Astrocyte (in vitro differentiated cells and primary cell): ENCODE data around the gene TRAPPC12. TPM values are rescaled to one million over a fixed set of nuclear protein-coding genes. Genes with fewer than 3 reads are reported as not detected.
"Not testable (repeated sequence)": the region's sequence is repeated elsewhere in the genome, so short reads cannot be mapped to it uniquely, and the experiment has no call there.

Source experiments
- DNase-seq: peaks from one replicate; pipeline ENCODE4 v3.0.0-alpha.2; 2010; ENCODE audit warnings: low read depth
- FAIRE-seq: peaks from 2 replicates; lab custom pipeline; 2011; peaks lifted over from hg19 to GRCh38; lab: Jason Lieb, UNC
- H2AFZ ChIP-seq: 2 replicates; pipeline ENCODE4 v1.6.0; 2012; ENCODE audit warnings: low read depth, low read length, inconsistent platforms
- H3K27ac ChIP-seq: 2 replicates; pipeline ENCODE4 v1.5.1; 2011; ENCODE audit warnings: low read depth, low read length, inconsistent platforms
- H3K27me3 ChIP-seq: 2 replicates; pipeline ENCODE4 v1.6.0; 2011; ENCODE audit warnings: low read length, inconsistent platforms; ENCODE audit not compliant: insufficient read depth
- H3K36me3 ChIP-seq: 2 replicates; pipeline ENCODE4 v1.5.1; 2011; ENCODE audit warnings: low read length, inconsistent platforms; ENCODE audit not compliant: insufficient read depth
- H3K4me1 ChIP-seq: 2 replicates; pipeline ENCODE4 v1.5.1; 2011; ENCODE audit warnings: low read length, inconsistent platforms; ENCODE audit not compliant: insufficient read depth
- H3K4me2 ChIP-seq: 2 replicates; pipeline ENCODE4 v1.6.0; 2012; ENCODE audit warnings: low read length, inconsistent platforms
- H3K4me3 ChIP-seq: 2 replicates; pipeline ENCODE4 v1.5.1; 2011; ENCODE audit warnings: low read depth, mild to moderate bottlenecking, low read length, inconsistent platforms; ENCODE audit not compliant: insufficient read depth
- H3K79me2 ChIP-seq: 2 replicates; pipeline ENCODE4 v1.6.0; 2012; ENCODE audit warnings: mild to moderate bottlenecking, low read length, inconsistent platforms; ENCODE audit not compliant: insufficient read depth
- H3K9ac ChIP-seq: 2 replicates; pipeline ENCODE4 v1.6.0; 2012; ENCODE audit warnings: mild to moderate bottlenecking, low read length, inconsistent platforms
- H3K9me3 ChIP-seq: 2 replicates; pipeline ENCODE4 v1.5.1; 2012; ENCODE audit warnings: low read depth, mild to moderate bottlenecking, low read length, inconsistent platforms; ENCODE audit not compliant: insufficient read depth
- H4K20me1 ChIP-seq: 2 replicates; pipeline ENCODE4 v1.6.0; 2012; ENCODE audit warnings: low read length, inconsistent platforms; ENCODE audit not compliant: insufficient read depth
- H3K27ac Mint-ChIP-seq: one replicate; pipeline ENCODE4 v1.8.0; 2021; ENCODE audit warnings: mild to moderate bottlenecking, mixed read lengths; ENCODE audit not compliant: unreplicated experiment
- H3K27me3 Mint-ChIP-seq: one replicate; pipeline ENCODE4 v1.8.0; 2021; ENCODE audit warnings: low read depth, mixed read lengths; ENCODE audit not compliant: unreplicated experiment
- H3K36me3 Mint-ChIP-seq: one replicate; pipeline ENCODE4 v1.8.0; 2021; ENCODE audit warnings: low read depth, mixed read lengths; ENCODE audit not compliant: unreplicated experiment
- H3K4me1 Mint-ChIP-seq: one replicate; pipeline ENCODE4 v1.8.0; 2021; ENCODE audit warnings: low read depth, mixed read lengths; ENCODE audit not compliant: unreplicated experiment
- H3K4me3 Mint-ChIP-seq: one replicate; pipeline ENCODE4 v1.8.0; 2021; ENCODE audit warnings: mild to moderate bottlenecking, moderate library complexity, mixed read lengths; ENCODE audit not compliant: unreplicated experiment
- H3K9me3 Mint-ChIP-seq: one replicate; pipeline ENCODE4 v1.8.0; 2021; ENCODE audit warnings: mild to moderate bottlenecking, mixed read lengths; ENCODE audit not compliant: unreplicated experiment
- CTCF ChIP-seq: IDR thresholded peaks from 2 replicates; pipeline ENCODE4 v1.5.1; 2011; ENCODE audit warnings: low read depth, mild to moderate bottlenecking, inconsistent platforms, low read length, moderate library complexity; ENCODE audit not compliant: insufficient read depth
- EZH2 ChIP-seq: IDR thresholded peaks from 2 replicates; pipeline ENCODE4 v1.6.1; 2012; ENCODE audit warnings: mild to moderate bottlenecking, low read length, inconsistent platforms; ENCODE audit not compliant: insufficient read depth
- total RNA-seq: library from RNA; stranded (reverse); gene quantifications from 2 replicates; pipeline ENCODE4 v1.2.1, GENCODE V29; 2021

TRAPPC12 gene
- total RNA-seq, 1 donor from 2014 or later: 62.1 TPM

GRCh38 chr2:3446381-3446780 is 66.9 kb downstream of the TRAPPC12 start:
- H3K27me3 Mint-ChIP-seq: no peaks in the 10 kb centered on the region
- Histone ChIP-seq H3K4me3 (no peak overlapping the region), H3K79me2 (no peaks in the 10 kb centered on the region), H3K27me3 (no peaks in the 10 kb centered on the region), H3K36me3 (peaks cover 42% of the 10 kb centered on the region), H4K20me1 (peaks cover 9% of the 10 kb centered on the region), H2AFZ (no peak overlapping the region), H3K9me3 (peaks cover 5% of the 10 kb centered on the region), H3K4me1 (no peaks in the 10 kb centered on the region), H3K9ac (no peak overlapping the region), H3K4me2 (no peak overlapping the region), H3K27ac (no peak overlapping the region)
- no peak overlapping the region for H3K27ac Mint-ChIP-seq
- no peak for DNase-seq
- FAIRE-seq: no peak
- no peak for TF ChIP-seq EZH2
- TF ChIP-seq CTCF: no peak
- H3K36me3 Mint-ChIP-seq: peaks cover 44% of the 10 kb centered on the region
- H3K4me3 Mint-ChIP-seq: no peak overlapping the region
- H3K9me3 Mint-ChIP-seq: no peaks in the 10 kb centered on the region
- no peaks in the 10 kb centered on the region for H3K4me1 Mint-ChIP-seq

- H3K4me3 Mint-ChIP-seq, FAIRE-seq, H3K27me3 Mint-ChIP-seq, H3K27ac Mint-ChIP-seq, H3K27ac ChIP-seq, H3K9me3 ChIP-seq, H3K4me1 Mint-ChIP-seq, H3K4me3 ChIP-seq, H3K9ac ChIP-seq, DNase-seq, H3K9me3 Mint-ChIP-seq, H3K4me1 ChIP-seq, H3K79me2 ChIP-seq, H3K4me2 ChIP-seq, H2AFZ ChIP-seq, H3K27me3 ChIP-seq: not testable (repeated sequence)
- peaks cover 13% of the 10 kb centered on the region for H4K20me1 ChIP-seq
- H3K36me3 ChIP-seq: peaks cover 42% of the 10 kb centered on the region
- peaks cover 46% of the 10 kb centered on the region for H3K36me3 Mint-ChIP-seq
Measured at GRCh38 chr2:3447186-3447585, 67.7 kb downstream of the TRAPPC12 start.

GRCh38 chr2:3447789-3448317 is 68.4 kb downstream of the TRAPPC12 start:
- H3K27me3 ChIP-seq: no peaks in the 10 kb centered on the region
- FAIRE-seq (no peak), DNase-seq (no peak)
- Mint-ChIP-seq H3K36me3 (peaks cover 47% of the 10 kb centered on the region), H3K9me3 (no peaks in the 10 kb centered on the region), H3K4me1 (peaks cover 13% of the 10 kb centered on the region), H3K27me3 (no peaks in the 10 kb centered on the region), H3K27ac (no peak overlapping the region), H3K4me3 (no peak overlapping the region)
- no peak overlapping the region for H3K4me2 ChIP-seq
- no peak overlapping the region for H3K27ac ChIP-seq
- no peaks in the 10 kb centered on the region for H3K4me1 ChIP-seq
- peaks cover 13% of the 10 kb centered on the region for H4K20me1 ChIP-seq
- H2AFZ ChIP-seq: no peak overlapping the region
- H3K36me3 ChIP-seq: peaks cover 38% of the 10 kb centered on the region
- H3K4me3 ChIP-seq: no peak overlapping the region
- H3K9me3 ChIP-seq: peaks cover 5% of the 10 kb centered on the region
- H3K9ac ChIP-seq: no peak overlapping the region
- H3K79me2 ChIP-seq: no peaks in the 10 kb centered on the region
- TF ChIP-seq EZH2: no peak
- TF ChIP-seq CTCF: no peak

- not testable (repeated sequence) for H3K27me3 ChIP-seq, H3K27ac ChIP-seq, DNase-seq, H3K4me1 ChIP-seq, H3K4me3 Mint-ChIP-seq, H3K4me2 ChIP-seq, H3K79me2 ChIP-seq, H3K9ac ChIP-seq, H3K27ac Mint-ChIP-seq, H3K9me3 ChIP-seq, H3K4me3 ChIP-seq, H3K27me3 Mint-ChIP-seq, FAIRE-seq, H3K9me3 Mint-ChIP-seq, H2AFZ ChIP-seq
- H4K20me1 ChIP-seq: peaks cover 13% of the 10 kb centered on the region
- H3K36me3 ChIP-seq: peaks cover 38% of the 10 kb centered on the region
- Mint-ChIP-seq H3K4me1 (peaks cover 13% of the 10 kb centered on the region), H3K36me3 (peaks cover 47% of the 10 kb centered on the region)
Measured at GRCh38 chr2:3448441-3448911, 69.0 kb downstream of the TRAPPC12 start.
